ENCODE results near the gene PAX5. TPM values are rescaled to one million over a fixed set of nuclear protein-coding genes. Genes with fewer than 3 reads are reported as not detected.
A peak's percentile ranks its signal among the peaks of the same experiment; 100 is the strongest.

Gene PAX5
- total RNA-seq, 1 experiment from 2014 or later, result 6.6 TPM

- Mint-ChIP-seq H3K36me3 (no peaks in the 10 kb centered on the region), H3K4me3 (no peak overlapping the region), H3K27ac (no peak overlapping the region), H3K27me3 (ENCODE audit: low read depth) (no peaks in the 10 kb centered on the region; the same call in 1 of the 2 replicates), H3K9me3 (no peaks in the 10 kb centered on the region), H3K4me1 (peaks cover 9% of the 10 kb centered on the region)
- ChIA-PET CTCF (interaction anchor here (0.5 to 1.8 kb wide), 3 partner anchors 11 to 107 kb away, joined by 3 to 4 read pairs (median 4); no protein-coding TSS in a partner anchor), POLR2A (no interaction called here)
- TF ChIP-seq STAT6 (CRISPR knock-in tag; conservative IDR thresholded peaks at IDR 0.05; ENCODE audit: low read depth), result no peak
- no peak for TF ChIP-seq GABPB1 (CRISPR knock-in tag; IDR thresholded peaks at IDR 0.05)
- TF ChIP-seq CBFB (CRISPR knock-in tag; IDR thresholded peaks at IDR 0.05; ENCODE audit: low read depth), result no peak
- TF ChIP-seq PRRX2 (CRISPR knock-in tag; IDR thresholded peaks at IDR 0.05), result no peak
- TF ChIP-seq SMAD4 (CRISPR knock-in tag; IDR thresholded peaks at IDR 0.05), result no peak
- TF ChIP-seq NFATC4 (CRISPR knock-in tag; IDR thresholded peaks at IDR 0.05), result no peak
- no peak for TF ChIP-seq EMX1 (CRISPR knock-in tag; IDR thresholded peaks at IDR 0.05)
- TF ChIP-seq TEAD1 (CRISPR knock-in tag; IDR thresholded peaks at IDR 0.05), result no peak
- TF ChIP-seq E2F4 (CRISPR knock-in tag; IDR thresholded peaks at IDR 0.05; ENCODE audit: borderline replicate concordance, low read depth), result no peak
- TF ChIP-seq ARID4B (CRISPR knock-in tag; IDR thresholded peaks at IDR 0.05; ENCODE audit: borderline replicate concordance), result no peak
- no peak for TF ChIP-seq SOX15 (CRISPR knock-in tag; IDR thresholded peaks at IDR 0.05)
- no peak for TF ChIP-seq E2F5 (CRISPR knock-in tag; IDR thresholded peaks at IDR 0.05)
- TF ChIP-seq ATF1 (CRISPR knock-in tag; IDR thresholded peaks at IDR 0.05), result no peak
- TF ChIP-seq ETV6 (CRISPR knock-in tag; IDR thresholded peaks at IDR 0.05), result no peak
- DNase-seq (ENCODE audit: low spot score), result no peak
- ATAC-seq, result no peak
Observed at GRCh38 chr9:36962691-36963090, 71.4 kb downstream of the PAX5 start.

- Mint-ChIP-seq H3K27ac (no peak overlapping the region), H3K4me3 (no peak overlapping the region), H3K4me1 (peaks cover 14% of the 10 kb centered on the region), H3K27me3 (ENCODE audit: low read depth) (no peaks in the 10 kb centered on the region; the same call in 1 of the 2 replicates), H3K36me3 (no peaks in the 10 kb centered on the region), H3K9me3 (no peaks in the 10 kb centered on the region)
- ATAC-seq, result peak; percentile 39; the same call in 1 of the 2 replicates
- ChIA-PET CTCF (interaction anchor here (0.9 to 1.8 kb wide), 3 partner anchors 13 to 106 kb away, joined by 4 to 5 read pairs (median 4); no protein-coding TSS in a partner anchor), POLR2A (no interaction called here)
- no peak for DNase-seq (ENCODE audit: low spot score)
- TF ChIP-seq RELA (CRISPR knock-in tag; IDR thresholded peaks at IDR 0.05; ENCODE audit: borderline replicate concordance) (no peak), ATF3 (CRISPR knock-in tag; conservative IDR thresholded peaks at IDR 0.05) (no peak), ATF6 (CRISPR knock-in tag; IDR thresholded peaks at IDR 0.05) (no peak), CDX4 (CRISPR knock-in tag; IDR thresholded peaks at IDR 0.05; ENCODE audit: borderline replicate concordance) (no peak), USF2 (CRISPR knock-in tag; IDR thresholded peaks at IDR 0.05) (no peak), ZNF416 (CRISPR knock-in tag; IDR thresholded peaks at IDR 0.05) (no peak), ZNF396 (CRISPR knock-in tag; IDR thresholded peaks at IDR 0.05; ENCODE audit: borderline replicate concordance) (no peak)
Observed at GRCh38 chr9:36961561-36962325, 72.3 kb downstream of the PAX5 start.

Measured in WTC11 (cell line).